ENCODE results near the gene SEC14L3.

The SEC14L3 gene

GRCh38 chr22:30432096-30432495 lies 39.7 kb downstream of the SEC14L3 start:
- H3K4me3 ChIP-seq (ENCODE audit: low read depth, low read length): no peak overlapping the region
- TF ChIP-seq CTCF (IDR thresholded peaks at IDR 0.05; ENCODE audit: control insufficient read depth, extremely low read depth, insufficient read depth): no peak
- DNase-seq (ENCODE audit: low read depth): no peak

- H3K4me3 ChIP-seq (ENCODE audit: low read depth, low read length): no peak overlapping the region
- DNase-seq (ENCODE audit: low read depth): no peak
- no peak for TF ChIP-seq CTCF (IDR thresholded peaks at IDR 0.05; ENCODE audit: control insufficient read depth, extremely low read depth, insufficient read depth)
These were observed 40.9 kb downstream of the SEC14L3 start for GRCh38 chr22:30430933-30431332.

- H3K4me3 ChIP-seq (ENCODE audit: low read depth, low read length): no peak overlapping the region
- DNase-seq (ENCODE audit: low read depth): no peak
- TF ChIP-seq CTCF (IDR thresholded peaks at IDR 0.05; ENCODE audit: control insufficient read depth, extremely low read depth, insufficient read depth): no peak
These were observed 41.9 kb downstream of the SEC14L3 start for GRCh38 chr22:30429887-30430286.

GRCh38 chr22:30427871-30428270 lies 43.9 kb downstream of the SEC14L3 start:
- no peak for DNase-seq (ENCODE audit: low read depth)
- H3K4me3 ChIP-seq (ENCODE audit: low read depth, low read length): no peak overlapping the region
- TF ChIP-seq CTCF (IDR thresholded peaks at IDR 0.05; ENCODE audit: control insufficient read depth, extremely low read depth, insufficient read depth): no peak

GRCh38 chr22:30426388-30427353 lies 45.1 kb downstream of the SEC14L3 start:
- DNase-seq (ENCODE audit: low read depth): no peak
- peak; percentile 70 for TF ChIP-seq CTCF (IDR thresholded peaks at IDR 0.05; ENCODE audit: control insufficient read depth, extremely low read depth, insufficient read depth)
- peak overlapping the region; percentile 66 for H3K4me3 ChIP-seq (ENCODE audit: low read depth, low read length)

- H3K4me3 ChIP-seq (ENCODE audit: low read depth, low read length): peak within 1 kb of the TSS; percentile 66
- no peak for DNase-seq (ENCODE audit: low read depth)
- TF ChIP-seq CTCF (IDR thresholded peaks at IDR 0.05; ENCODE audit: control insufficient read depth, extremely low read depth, insufficient read depth): no peak
These were observed 46.0 kb downstream of the SEC14L3 start, which contains the start of gene MTFP1 for GRCh38 chr22:30425616-30426387. Gene MTFP1, plus strand, starts transcription at chr22:30425768. Its CDS starts 112 bp downstream, at chr22:30425880.

Data from LNCaP clone FGC (cell line).